Body of pancreas (tissue), 4 donors: ENCODE data around the gene GLP2R.

ENCODE experiments used
- CTCF ChIP-seq, 7 experiments: fragments of 450-650 bp in 4 of 7; fragments of 200-600 bp in 3 of 7; sonication (generic) in 3 of 7; IDR thresholded peaks; one replicate each; pipeline ENCODE4 v1.5.1; 2016 to 2019; ENCODE audit warnings: antibody characterized with exemption in 7 of 7
- POLR2A ChIP-seq, 3 donors: fragments of 450-650 bp; IDR thresholded peaks; one replicate each; pipeline ENCODE4 v1.6.1; 2016; ENCODE audit warnings: antibody characterized with exemption in 3 of 3, mild to moderate bottlenecking in 2 of 3

DNA sequence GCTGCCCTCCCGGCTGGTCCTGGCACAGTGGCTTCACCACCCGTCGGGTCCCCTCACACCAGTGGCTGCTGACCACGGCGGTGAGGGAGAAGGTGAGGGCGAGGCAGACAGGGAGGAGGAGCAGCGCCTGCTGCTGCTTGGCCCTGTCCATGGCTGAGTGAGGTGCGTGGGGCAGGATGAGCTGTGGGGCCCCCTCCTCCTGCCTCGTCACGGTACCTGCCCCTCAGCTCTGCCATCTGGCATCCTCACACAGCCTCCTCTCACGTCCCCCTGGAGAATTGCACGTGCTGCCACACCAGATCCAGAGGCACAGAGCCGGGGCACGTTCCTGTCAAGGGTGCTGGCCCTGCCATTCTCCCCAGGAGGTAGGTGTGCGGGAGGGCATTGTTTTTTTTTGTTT, 3.8 kb upstream of the GLP2R start, which contains the start of gene GSG1L2:
- TF ChIP-seq CTCF (IDR thresholded peaks at IDR 0.05) (no peak), POLR2A (IDR thresholded peaks at IDR 0.05) (no peak)
